ENCODE measurements around the gene C1orf185.
"Not testable (repeated sequence)": the region's sequence is repeated elsewhere in the genome, so short reads cannot be mapped to it uniquely, and the experiment has no call there.

Gene C1orf185

GRCh38 chr1:51101976-51102375 is at the start of gene C1orf185:
TSS of gene C1orf185 (plus strand) at chr1:51102228. CDS start at chr1:51102234, 6 bp downstream.
- no peak for DNase-seq (ENCODE audit: low read depth in 2 of 3, low spot score in 2 of 3)

DNA sequence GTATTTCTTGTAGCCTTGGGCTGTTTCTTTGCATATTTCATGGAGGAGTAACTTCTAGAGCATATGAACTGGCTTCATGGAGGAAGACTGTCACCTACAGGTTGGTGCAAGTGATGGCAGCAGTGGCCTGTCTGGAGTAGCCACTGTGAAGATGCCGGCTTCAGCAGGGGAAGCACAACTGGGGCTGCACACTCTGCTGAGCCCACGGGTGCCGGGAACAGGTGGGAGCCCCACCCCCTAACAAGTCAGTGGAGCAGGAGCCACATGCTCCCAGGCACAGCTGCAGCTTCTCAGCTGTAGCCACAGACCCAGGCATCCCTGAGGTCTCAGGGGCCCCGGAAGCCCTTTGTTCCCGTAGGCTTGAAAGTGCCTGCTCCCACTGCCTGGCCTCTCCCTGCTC is 43.2 kb upstream of the C1orf185 start:
- DNase-seq (ENCODE audit: low read depth in 2 of 3, low spot score in 2 of 3) = no peak

- DNase-seq (ENCODE audit: low read depth in 2 of 3, low spot score in 2 of 3) = no peak
These were observed 40.7 kb upstream of the C1orf185 start for GRCh38 chr1:51061231-51061918.

- no peak for DNase-seq (ENCODE audit: low read depth in 2 of 3, low spot score in 2 of 3)
These were observed 38.9 kb upstream of the C1orf185 start for GRCh38 chr1:51063121-51063520.

- no peak for DNase-seq (ENCODE audit: low read depth in 2 of 3, low spot score in 2 of 3)
These were observed 32.0 kb upstream of the C1orf185 start for GRCh38 chr1:51070011-51070410.

DNA sequence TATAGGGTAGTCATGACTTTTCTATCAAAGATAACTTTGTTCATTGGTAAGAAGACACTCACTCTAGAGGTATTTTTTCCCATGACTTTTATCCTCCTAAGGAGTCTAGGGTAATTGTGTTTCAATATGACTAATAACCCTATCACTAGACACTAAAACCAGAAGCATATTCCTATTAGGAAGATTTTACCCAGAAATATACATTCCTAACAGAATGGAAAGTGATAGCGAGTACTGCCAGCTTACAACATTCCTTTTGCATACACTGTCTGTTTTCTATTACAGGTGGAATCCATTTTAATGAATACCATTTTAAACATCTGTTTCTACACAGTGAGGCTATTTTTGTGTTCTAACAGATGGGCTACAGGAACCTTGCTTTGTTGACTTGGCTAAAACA is 31.4 kb upstream of the C1orf185 start:
- DNase-seq (ENCODE audit: low read depth in 2 of 3, low spot score in 2 of 3) = no peak

GRCh38 chr1:51071291-51072042 is 30.6 kb upstream of the C1orf185 start:
- DNase-seq (ENCODE audit: low read depth in 2 of 3, low spot score in 2 of 3) = no peak

GRCh38 chr1:51072043-51072439 is 30.0 kb upstream of the C1orf185 start:
- DNase-seq (ENCODE audit: low read depth in 2 of 3, low spot score in 2 of 3) = no peak

DNA sequence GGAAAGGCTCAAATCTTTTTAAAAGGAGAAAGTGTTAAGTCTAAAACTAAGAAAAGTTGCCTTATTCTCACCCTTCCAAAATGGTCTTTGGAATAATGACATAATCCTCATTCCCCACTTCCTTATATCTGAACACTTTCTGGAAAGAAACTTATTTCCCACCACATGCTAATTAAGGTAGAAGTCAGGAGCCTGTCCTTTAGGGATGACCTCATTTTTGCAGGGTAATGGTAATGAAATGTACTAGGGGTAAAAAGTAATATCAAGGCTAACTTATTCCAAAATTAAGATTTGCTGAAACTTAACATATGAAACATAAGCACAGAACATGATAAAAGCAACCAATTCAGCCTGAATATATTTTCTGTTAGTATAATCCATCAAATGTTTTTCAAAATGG is 29.4 kb upstream of the C1orf185 start:
- DNase-seq (ENCODE audit: low read depth in 2 of 3, low spot score in 2 of 3) = no peak

DNA sequence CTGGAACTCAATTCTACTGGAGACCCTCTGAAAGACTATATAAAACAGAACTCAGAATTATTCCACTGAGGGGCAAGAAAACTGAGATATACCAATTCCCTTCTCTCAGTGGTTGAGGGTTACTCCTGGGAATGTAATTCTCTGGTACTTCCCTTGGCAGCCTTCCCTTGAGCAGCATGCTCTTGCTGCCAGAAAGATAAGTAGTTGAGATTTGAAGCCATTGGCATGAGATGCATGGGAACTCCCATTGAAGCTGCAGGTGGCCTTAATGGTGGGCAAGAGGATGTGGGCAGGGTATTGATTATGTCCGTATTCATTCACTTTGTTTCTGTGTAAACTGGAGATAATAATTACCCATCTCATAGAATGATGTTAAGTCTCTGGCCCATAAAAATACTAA is 28.6 kb upstream of the C1orf185 start:
- DNase-seq (ENCODE audit: low read depth in 2 of 3, low spot score in 2 of 3) = no peak

DNA sequence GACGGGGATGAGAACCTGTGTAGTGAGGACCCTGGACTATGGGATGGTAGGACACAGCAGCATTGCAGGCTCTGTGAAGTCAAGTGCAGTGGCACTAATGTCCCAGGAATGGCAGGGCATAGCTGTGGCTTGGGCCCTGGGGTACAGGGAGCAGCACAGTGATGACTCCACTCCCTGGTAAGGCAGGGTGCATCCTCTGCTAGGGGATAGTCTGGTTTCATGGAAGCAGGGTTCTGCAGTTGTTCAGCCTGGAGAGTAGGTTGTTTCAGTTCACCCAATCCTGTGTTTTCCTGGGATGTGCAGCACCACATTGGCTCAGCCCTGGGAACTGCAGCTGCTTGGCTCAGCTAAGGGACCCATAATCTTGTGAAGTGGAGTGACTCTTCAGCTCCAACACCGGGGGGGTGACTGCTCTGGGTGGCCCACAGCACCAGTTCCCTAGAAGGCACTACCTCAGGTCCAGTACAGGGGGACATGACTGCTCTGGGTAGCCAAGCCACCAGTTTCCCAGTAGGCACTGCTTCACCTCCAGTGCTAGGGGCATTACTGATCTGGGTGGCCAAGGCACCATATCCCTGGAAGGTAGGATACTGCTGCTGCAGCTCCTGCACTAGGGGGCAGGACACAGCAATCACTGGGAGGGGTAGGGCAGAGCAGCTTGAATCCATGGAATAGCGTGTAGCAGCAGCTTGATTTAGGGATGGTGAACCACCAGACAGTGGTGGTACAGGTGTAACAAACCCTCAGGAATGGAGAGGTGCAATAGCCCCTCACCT is 15.3 kb upstream of the C1orf185 start:
- no peak for DNase-seq (ENCODE audit: low read depth in 2 of 3, low spot score in 2 of 3)

DNA sequence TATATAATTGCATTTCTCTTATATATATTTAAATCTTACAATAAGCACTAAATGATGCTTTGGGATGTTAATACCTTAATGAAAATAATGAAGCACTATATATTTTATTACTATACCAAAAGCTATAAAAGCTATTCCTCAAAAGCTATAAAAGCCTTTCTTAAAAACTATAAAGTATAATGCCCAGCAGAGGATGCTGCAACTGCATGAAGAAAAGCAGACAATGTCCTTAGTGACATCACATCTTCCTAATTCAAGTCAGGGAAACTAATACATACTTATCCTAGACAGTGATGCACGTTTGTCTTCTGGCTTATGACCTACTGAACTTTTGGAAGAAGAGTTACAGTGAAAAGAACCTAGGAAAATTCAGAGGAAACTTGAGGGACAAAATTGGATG is 13.6 kb upstream of the C1orf185 start:
- DNase-seq (ENCODE audit: low read depth in 2 of 3, low spot score in 2 of 3) = no peak

GRCh38 chr1:51093581-51093980 is 8.4 kb upstream of the C1orf185 start:
- DNase-seq (ENCODE audit: low read depth in 2 of 3, low spot score in 2 of 3) = no peak

DNA sequence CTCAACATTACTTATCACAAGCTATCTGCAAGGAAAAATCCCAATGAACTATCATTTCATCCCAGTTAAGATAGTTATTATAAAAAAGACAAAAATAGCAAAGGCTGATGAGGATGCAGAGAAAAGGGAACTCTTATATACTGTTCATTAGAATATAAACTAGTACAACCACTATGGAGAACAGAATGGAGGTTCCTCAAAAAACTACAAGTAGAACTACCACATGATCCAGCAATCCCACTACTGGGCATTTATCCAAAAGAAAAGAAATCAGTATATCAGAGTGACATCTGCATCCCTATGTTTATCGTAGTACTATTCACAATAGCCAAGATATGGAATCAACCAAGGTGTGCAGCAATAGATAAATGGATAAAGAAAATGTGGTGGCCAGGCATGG is 4.9 kb upstream of the C1orf185 start:
- DNase-seq (ENCODE audit: low read depth in 2 of 3, low spot score in 2 of 3) = no peak

DNA sequence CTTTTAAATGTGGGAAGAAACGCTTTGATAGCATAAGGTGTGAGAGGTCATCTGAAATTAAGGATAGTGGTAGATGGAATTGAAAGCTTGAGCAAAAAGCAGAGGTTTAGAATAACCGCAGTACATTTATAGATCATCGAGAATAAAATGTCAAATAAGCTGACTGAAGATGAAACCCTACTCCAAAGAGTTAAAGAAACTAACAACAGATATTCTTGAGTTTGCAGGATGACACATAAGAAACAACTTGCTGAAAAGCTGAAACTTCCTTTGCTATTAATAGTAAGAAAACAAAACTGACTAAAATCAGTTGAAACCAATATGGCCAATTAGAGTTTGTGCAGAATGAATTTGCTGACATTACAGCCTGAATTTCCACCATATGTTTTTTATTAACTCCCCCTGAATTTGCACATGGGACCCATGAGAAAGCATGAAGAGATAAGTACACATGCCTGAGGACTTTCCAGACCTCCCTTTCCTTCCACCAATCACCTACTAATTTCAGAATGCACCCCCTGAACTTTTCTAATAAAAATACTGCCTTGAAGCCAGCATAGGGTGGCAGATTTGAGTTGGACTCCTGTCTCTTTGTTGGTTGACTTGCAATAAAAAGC is 1.7 kb upstream of the C1orf185 start:
- DNase-seq (ENCODE audit: low read depth in 2 of 3, low spot score in 2 of 3) = no peak

DNA sequence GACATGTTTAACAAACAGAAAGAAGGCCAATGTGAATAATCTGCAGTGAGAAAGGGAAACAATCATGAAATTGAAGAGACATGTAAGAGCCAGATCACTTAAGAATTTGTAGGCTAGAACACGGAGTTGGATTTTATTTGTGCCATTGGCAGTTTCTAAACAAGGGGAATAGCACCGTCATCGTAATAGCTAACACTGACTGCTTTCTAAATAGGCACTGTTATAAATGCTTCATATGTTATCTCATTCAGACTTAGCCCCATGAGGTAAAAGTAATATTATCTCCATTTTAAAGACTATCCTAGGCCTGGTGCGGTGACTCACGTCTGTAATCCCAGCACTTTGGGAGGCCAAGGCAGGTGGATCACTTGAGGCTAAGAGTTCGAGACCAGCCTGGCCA is 12.1 kb downstream of the C1orf185 start:
- no peak for DNase-seq (ENCODE audit: low read depth in 2 of 3, low spot score in 2 of 3)

- DNase-seq (ENCODE audit: low read depth in 2 of 3, low spot score in 2 of 3) = no peak
These were observed 13.8 kb downstream of the C1orf185 start for GRCh38 chr1:51115714-51116404.

- DNase-seq (ENCODE audit: low read depth in 2 of 3, low spot score in 2 of 3) = no peak
These were observed 17.3 kb downstream of the C1orf185 start for GRCh38 chr1:51119331-51119730.

- no peak for DNase-seq (ENCODE audit: low read depth in 2 of 3, low spot score in 2 of 3)
These were observed 18.6 kb downstream of the C1orf185 start for GRCh38 chr1:51120629-51121028.

- not testable (repeated sequence) for DNase-seq (ENCODE audit: low read depth in 2 of 3, low spot score in 2 of 3)
These were observed 25.1 kb downstream of the C1orf185 start for GRCh38 chr1:51127152-51127551.

- no peak for DNase-seq (ENCODE audit: low read depth in 2 of 3, low spot score in 2 of 3)
These were observed 29.2 kb downstream of the C1orf185 start for GRCh38 chr1:51131185-51131584.
